ENCODE data around the gene FREM2. TPM values are rescaled to one million over a fixed set of nuclear protein-coding genes. Genes with fewer than 3 reads are reported as not detected.

The FREM2 gene
- total and polyA plus RNA-seq, 7 donors = 0.18 to 9.4 (median 2.2) TPM

DNA sequence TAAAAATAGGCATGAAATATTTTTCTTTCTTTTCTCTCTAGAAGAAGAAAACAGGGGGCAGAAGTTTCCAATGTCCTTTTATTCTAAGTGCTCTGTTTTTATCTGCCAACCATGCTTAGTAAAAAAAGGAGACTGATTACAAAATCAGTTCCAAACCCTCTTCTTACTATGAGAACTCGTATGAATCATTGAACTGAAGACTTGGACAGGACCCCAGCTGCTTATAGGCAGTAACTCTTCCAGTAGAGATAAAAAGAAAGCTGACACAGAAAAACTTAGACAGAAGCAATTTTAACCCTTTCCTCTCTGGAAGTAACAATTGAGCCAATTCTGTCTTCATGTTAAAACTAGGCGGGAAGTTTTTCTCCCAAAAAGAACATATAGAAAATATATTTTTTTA, 24.5 kb upstream of the FREM2 start:
- TF ChIP-seq, protein P1, sequence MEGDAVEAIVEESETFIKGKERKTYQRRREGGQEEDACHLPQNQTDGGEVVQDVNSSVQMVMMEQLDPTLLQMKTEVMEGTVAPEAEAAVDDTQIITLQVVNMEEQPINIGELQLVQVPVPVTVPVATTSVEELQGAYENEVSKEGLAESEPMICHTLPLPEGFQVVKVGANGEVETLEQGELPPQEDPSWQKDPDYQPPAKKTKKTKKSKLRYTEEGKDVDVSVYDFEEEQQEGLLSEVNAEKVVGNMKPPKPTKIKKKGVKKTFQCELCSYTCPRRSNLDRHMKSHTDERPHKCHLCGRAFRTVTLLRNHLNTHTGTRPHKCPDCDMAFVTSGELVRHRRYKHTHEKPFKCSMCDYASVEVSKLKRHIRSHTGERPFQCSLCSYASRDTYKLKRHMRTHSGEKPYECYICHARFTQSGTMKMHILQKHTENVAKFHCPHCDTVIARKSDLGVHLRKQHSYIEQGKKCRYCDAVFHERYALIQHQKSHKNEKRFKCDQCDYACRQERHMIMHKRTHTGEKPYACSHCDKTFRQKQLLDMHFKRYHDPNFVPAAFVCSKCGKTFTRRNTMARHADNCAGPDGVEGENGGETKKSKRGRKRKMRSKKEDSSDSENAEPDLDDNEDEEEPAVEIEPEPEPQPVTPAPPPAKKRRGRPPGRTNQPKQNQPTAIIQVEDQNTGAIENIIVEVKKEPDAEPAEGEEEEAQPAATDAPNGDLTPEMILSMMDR (IDR thresholded peaks at IDR 0.05) = no peak
- ATAC-seq = no peak

DNA sequence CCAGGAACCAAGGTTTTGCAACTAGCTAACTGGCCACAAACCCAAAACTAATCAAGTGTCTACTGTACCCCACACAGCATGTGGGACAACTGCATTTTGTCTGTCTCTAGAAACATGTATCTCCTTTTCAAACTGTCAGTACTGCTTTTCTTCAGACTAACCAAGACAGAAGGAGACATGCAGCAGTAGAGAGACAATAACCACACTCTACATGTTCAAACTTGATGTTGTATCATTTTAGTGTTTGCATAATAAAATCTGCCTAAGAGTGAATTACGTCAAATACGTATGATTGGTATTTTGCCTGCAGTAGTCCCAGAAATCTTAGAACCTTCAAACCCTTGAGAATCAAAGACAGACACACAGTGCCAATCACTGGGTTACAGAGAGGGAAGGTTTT, 22.0 kb upstream of the FREM2 start:
- TF ChIP-seq, protein P1 (IDR thresholded peaks at IDR 0.05) = no peak
- Histone ChIP-seq H3K4me1 (no peaks in the 10 kb centered on the region), H3K9me3 (no peaks in the 10 kb centered on the region), H3K27ac (no peak overlapping the region), H3K27me3 (ENCODE audit: insufficient read depth in 3 of 3, low read length in 2 of 3) (no peaks in the 10 kb centered on the region), H3K4me3 (no peak overlapping the region), H3K36me3 (ENCODE audit: insufficient read depth in 1 of 2, low read depth in 1 of 2) (no peaks in the 10 kb centered on the region)
- WGBS, 3 donors = 94 to 99% (median 95%) methylated on average over 2 of the region's 2 CpGs
- ATAC-seq = no peak
- DNase-seq = no peak
- intact Hi-C loops (cut with DNase I) = no loop called here

More for the DNA sequence above, 24.5 kb upstream of the FREM2 start:
- no peaks in the 10 kb centered on the region for H3K4me1 ChIP-seq
- H3K27me3 ChIP-seq (ENCODE audit: insufficient read depth in 3 of 3, low read length in 2 of 3) = no peaks in the 10 kb centered on the region
- WGBS, 3 donors = 47 to 57% (median 54%) methylated on average over 2 of the region's 2 CpGs
- H3K27ac ChIP-seq = no peak overlapping the region
- intact Hi-C loops (cut with DNase I) = no loop called here
- no peak overlapping the region for H3K4me3 ChIP-seq
- no peaks in the 10 kb centered on the region for H3K9me3 ChIP-seq
- H3K36me3 ChIP-seq (ENCODE audit: insufficient read depth in 1 of 2, low read depth in 1 of 2) = no peaks in the 10 kb centered on the region
- no peak for DNase-seq

DNA sequence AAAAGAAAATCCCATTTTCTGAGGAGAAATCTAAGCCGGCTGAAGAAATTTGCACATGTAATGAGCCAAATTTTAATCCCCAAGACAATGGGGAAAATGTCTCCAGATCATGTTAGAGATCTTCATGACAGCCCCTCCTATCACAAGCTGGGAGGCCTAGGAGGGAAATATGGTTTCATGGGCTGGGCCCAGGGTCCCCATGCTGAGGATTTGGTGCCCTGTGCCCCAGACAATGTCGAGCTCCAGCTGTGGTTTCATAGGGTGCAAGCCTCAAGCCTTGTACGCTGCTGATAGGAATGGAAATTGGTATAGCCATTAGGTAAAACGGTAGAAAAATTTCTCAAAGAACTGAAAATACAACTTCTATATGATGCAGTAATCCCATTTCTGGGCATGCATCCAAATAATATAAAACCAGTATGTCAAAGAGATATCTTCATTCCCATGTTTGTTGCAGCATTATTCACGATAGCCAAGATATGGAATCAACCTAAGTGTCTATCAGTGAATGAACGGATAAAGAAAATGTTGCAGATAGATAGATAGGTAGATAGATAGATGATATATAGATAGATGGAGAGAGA, 19.3 kb upstream of the FREM2 start:
- WGBS, 3 donors = 56 to 65% (median 60%) methylated on average over 6 of the region's 6 CpGs
- intact Hi-C loops (cut with DNase I) = no loop called here
- TF ChIP-seq, protein P1 (IDR thresholded peaks at IDR 0.05) = no peak
- Histone ChIP-seq H3K4me1 (no peaks in the 10 kb centered on the region), H3K4me3 (no peak overlapping the region), H3K9me3 (no peaks in the 10 kb centered on the region), H3K27ac (no peak overlapping the region), H3K27me3 (ENCODE audit: insufficient read depth in 3 of 3, low read length in 2 of 3) (no peaks in the 10 kb centered on the region), H3K36me3 (ENCODE audit: insufficient read depth in 1 of 2, low read depth in 1 of 2) (no peaks in the 10 kb centered on the region)
- DNase-seq = no peak
- no peak for ATAC-seq

DNA sequence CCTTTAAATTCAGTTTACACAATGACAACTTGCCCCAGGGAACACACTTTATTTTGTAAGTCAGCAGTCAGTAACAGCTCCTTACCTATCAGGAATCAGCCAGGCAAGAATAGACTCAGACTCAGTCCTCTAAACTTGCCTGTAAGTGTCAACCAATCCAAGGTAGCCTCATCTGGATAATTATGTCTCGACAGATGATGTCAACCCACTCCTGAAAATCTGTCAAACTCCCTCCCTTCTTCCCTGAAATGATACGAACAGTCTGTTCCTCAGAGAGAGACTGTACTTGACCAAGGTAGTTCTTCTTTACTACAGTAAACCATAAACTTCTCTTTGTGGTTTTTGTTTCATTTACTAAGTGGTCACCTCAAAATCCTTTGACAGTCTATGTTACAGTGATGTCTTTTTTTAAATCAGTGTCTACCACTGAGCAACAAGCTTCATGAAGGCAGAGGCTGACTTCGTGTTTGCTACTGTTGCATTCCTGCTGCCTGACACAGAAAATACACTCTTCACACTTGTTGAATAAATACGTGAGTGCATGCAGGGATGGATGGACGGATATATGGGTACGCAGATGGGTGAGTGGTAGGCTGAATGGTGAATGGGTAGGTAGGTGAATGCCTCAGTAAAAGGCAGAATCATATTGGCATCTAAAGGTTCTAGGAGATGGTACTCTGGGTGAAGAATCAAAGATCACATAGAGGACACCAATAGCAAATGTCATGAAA, 17.5 kb upstream of the FREM2 start:
- ATAC-seq = no peak
- intact Hi-C loops (cut with DNase I) = no loop called here
- WGBS, 3 donors = 68 to 75% (median 73%) methylated on average over 6 of the region's 6 CpGs

More for the DNA sequence above, 17.5 kb upstream of the FREM2 start:
- Histone ChIP-seq H3K27me3 (ENCODE audit: insufficient read depth in 3 of 3, low read length in 2 of 3) (no peaks in the 10 kb centered on the region), H3K27ac (no peak overlapping the region), H3K4me1 (no peaks in the 10 kb centered on the region), H3K36me3 (ENCODE audit: insufficient read depth in 1 of 2, low read depth in 1 of 2) (no peaks in the 10 kb centered on the region), H3K4me3 (no peak overlapping the region), H3K9me3 (no peaks in the 10 kb centered on the region)
- TF ChIP-seq, protein P1 (IDR thresholded peaks at IDR 0.05) = no peak
- DNase-seq = no peak
